ENCODE measurements around the gene PTF1A.

DNA sequence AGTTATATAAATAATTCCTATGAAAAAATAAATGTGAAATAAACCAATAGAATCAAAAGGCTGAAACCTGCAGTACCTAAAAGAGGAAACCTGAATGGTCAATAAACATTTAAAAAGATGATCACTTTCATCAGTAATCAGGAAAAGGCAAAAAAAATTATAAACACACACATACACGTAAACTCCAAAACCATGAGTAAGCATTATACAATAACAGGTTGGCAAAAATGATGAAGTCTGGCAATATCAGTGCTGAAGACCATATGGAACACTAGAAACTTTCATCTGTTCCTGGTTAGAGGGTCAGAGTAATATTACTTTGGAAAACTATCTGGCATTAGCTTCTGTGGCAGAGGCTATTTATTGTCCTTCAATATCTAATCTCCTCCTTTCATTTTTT is 38.5 kb downstream of the PTF1A start:
- TF ChIP-seq, protein P1, sequence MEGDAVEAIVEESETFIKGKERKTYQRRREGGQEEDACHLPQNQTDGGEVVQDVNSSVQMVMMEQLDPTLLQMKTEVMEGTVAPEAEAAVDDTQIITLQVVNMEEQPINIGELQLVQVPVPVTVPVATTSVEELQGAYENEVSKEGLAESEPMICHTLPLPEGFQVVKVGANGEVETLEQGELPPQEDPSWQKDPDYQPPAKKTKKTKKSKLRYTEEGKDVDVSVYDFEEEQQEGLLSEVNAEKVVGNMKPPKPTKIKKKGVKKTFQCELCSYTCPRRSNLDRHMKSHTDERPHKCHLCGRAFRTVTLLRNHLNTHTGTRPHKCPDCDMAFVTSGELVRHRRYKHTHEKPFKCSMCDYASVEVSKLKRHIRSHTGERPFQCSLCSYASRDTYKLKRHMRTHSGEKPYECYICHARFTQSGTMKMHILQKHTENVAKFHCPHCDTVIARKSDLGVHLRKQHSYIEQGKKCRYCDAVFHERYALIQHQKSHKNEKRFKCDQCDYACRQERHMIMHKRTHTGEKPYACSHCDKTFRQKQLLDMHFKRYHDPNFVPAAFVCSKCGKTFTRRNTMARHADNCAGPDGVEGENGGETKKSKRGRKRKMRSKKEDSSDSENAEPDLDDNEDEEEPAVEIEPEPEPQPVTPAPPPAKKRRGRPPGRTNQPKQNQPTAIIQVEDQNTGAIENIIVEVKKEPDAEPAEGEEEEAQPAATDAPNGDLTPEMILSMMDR (IDR thresholded peaks at IDR 0.05) = no peak
- no peak for TF ChIP-seq POLR2AphosphoS5 (IDR thresholded peaks at IDR 0.05; ENCODE audit: low read depth, low read length)
